ENCODE data around the gene SNRNP35. TPM values are rescaled to one million over a fixed set of nuclear protein-coding genes. Genes with fewer than 3 reads are reported as not detected.

Gene SNRNP35
- total RNA-seq, 2 donors from 2014 or later, result 17.4 to 23.2 TPM

DNA sequence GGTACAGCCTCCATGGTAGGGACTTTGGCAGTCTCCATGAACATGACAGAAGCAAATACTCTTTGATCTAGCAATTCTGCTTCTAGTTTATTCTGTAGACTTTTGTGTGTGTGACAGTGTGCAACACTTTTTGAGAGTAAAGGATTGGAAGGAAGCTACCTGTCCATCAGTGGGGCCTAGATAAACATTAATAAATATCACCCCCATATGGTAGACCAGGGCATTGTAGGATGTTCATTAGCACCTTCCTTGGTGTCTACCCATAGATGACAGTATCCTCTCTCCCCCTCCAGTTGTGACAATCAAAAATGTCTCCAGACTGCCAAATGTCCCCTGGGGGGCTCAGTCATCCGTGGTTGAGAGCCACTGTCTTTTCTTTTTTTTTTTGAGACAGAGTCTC lies 10.8 kb downstream of the SNRNP35 start:
- Histone ChIP-seq H3K9ac (ENCODE audit: low read depth in 2 of 2, low read length in 2 of 2) (no peak overlapping the region), H3K27me3 (no peaks in the 10 kb centered on the region), H3K9me3 (no peaks in the 10 kb centered on the region), H3K4me3 (no peak overlapping the region), H3K27ac (no peak overlapping the region), H3K36me3 (no peaks in the 10 kb centered on the region), H3K4me1 (no peaks in the 10 kb centered on the region)
- intact Hi-C loops (cut with DNase I), result no loop called here
- DNase-seq, result no peak
- TF ChIP-seq, protein P1, sequence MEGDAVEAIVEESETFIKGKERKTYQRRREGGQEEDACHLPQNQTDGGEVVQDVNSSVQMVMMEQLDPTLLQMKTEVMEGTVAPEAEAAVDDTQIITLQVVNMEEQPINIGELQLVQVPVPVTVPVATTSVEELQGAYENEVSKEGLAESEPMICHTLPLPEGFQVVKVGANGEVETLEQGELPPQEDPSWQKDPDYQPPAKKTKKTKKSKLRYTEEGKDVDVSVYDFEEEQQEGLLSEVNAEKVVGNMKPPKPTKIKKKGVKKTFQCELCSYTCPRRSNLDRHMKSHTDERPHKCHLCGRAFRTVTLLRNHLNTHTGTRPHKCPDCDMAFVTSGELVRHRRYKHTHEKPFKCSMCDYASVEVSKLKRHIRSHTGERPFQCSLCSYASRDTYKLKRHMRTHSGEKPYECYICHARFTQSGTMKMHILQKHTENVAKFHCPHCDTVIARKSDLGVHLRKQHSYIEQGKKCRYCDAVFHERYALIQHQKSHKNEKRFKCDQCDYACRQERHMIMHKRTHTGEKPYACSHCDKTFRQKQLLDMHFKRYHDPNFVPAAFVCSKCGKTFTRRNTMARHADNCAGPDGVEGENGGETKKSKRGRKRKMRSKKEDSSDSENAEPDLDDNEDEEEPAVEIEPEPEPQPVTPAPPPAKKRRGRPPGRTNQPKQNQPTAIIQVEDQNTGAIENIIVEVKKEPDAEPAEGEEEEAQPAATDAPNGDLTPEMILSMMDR (IDR thresholded peaks at IDR 0.05), result no peak

- no peak for DNase-seq
- TF ChIP-seq, protein P1 (IDR thresholded peaks at IDR 0.05), result no peak
- no peak overlapping the region for H3K9ac ChIP-seq (ENCODE audit: low read depth in 2 of 2, low read length in 2 of 2)
- H3K4me3 ChIP-seq, result no peak overlapping the region
- intact Hi-C loops (cut with DNase I), result no loop called here
- H3K27ac ChIP-seq, result no peak overlapping the region
- H3K27me3 ChIP-seq, result no peaks in the 10 kb centered on the region
- no peaks in the 10 kb centered on the region for H3K4me1 ChIP-seq
- no peaks in the 10 kb centered on the region for H3K36me3 ChIP-seq
- no peaks in the 10 kb centered on the region for H3K9me3 ChIP-seq
Observed at GRCh38 chr12:123469978-123470377, 12.0 kb downstream of the SNRNP35 start.

GRCh38 chr12:123471374-123472068 lies 13.6 kb downstream of the SNRNP35 start:
- H3K4me3 ChIP-seq, result no peak overlapping the region
- H3K9me3 ChIP-seq, result no peaks in the 10 kb centered on the region
- no peaks in the 10 kb centered on the region for H3K36me3 ChIP-seq
- no peak overlapping the region for H3K9ac ChIP-seq (ENCODE audit: low read depth in 2 of 2, low read length in 2 of 2)
- H3K27me3 ChIP-seq, result no peaks in the 10 kb centered on the region
- no peaks in the 10 kb centered on the region for H3K4me1 ChIP-seq
- TF ChIP-seq, protein P1 (IDR thresholded peaks at IDR 0.05), result no peak
- DNase-seq, result no peak
- no peak overlapping the region for H3K27ac ChIP-seq
- intact Hi-C loops (cut with DNase I), result no loop called here

DNA sequence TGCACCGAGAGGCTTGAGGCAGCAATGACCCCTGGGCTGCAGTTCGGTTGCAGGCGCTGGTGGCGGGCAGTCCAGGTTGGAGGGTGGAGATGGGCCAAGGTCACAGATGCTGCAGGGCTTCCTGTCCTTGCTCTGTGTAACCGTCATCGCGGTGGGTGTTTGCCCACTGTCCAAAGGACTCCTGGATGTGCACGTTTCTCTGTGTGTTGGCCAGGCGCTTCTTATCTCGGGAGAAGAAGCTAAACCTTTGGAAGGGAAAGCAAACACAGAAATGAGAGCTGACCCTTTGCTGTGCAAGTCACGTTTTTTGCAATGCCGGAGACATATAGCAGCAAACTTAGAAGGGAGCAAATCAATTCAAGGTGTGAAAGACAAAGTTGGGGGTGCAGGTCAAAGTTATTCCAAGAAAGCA lies 14.5 kb downstream of the SNRNP35 start:
- no peak overlapping the region for H3K4me3 ChIP-seq
- no peak overlapping the region for H3K27ac ChIP-seq
- intact Hi-C loops (cut with DNase I), result no loop called here
- H3K36me3 ChIP-seq, result no peaks in the 10 kb centered on the region
- TF ChIP-seq, protein P1 (IDR thresholded peaks at IDR 0.05), result no peak
- no peaks in the 10 kb centered on the region for H3K4me1 ChIP-seq
- no peaks in the 10 kb centered on the region for H3K9me3 ChIP-seq
- H3K9ac ChIP-seq (ENCODE audit: low read depth in 2 of 2, low read length in 2 of 2), result no peak overlapping the region
- DNase-seq, result no peak
- H3K27me3 ChIP-seq, result no peaks in the 10 kb centered on the region

DNA sequence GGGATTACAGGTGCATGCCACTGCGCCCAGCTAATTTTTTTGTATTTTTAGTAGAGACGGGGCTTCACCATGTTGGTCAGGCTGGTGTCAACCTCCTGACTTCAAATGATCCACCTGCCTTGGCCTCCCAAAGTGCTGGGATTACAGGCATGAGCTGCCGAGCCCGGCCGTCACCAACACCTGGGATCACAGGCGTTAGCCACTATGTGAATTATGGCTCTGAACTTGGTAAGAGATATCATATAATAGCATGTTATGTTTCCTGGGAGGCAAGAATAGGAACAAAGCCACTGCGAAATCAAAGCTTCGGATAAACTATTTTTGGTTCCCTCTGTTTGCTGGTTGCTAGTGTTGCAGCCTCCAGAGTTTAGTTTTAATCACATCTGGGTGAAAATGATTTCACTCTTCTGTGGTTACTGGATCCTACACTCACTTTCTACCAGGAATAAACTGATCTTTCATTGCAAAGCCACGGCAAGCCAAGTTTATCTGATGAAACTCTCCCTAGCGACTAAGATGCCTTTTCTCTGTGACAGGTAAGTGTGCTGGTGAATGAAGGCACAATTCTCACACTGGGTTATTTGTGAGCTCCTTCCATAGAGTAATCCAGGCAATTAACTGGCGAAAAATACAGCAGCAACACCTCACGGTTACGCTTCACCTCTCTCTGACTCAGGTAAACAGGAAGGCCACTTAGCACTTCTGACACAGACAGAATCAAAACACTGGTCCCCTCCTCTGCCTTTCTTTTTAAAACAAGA lies 16.7 kb downstream of the SNRNP35 start:
- Histone ChIP-seq H3K36me3 (no peaks in the 10 kb centered on the region), H3K4me1 (no peaks in the 10 kb centered on the region), H3K9ac (ENCODE audit: low read depth in 2 of 2, low read length in 2 of 2) (no peak overlapping the region), H3K27me3 (no peaks in the 10 kb centered on the region), H3K27ac (no peak overlapping the region), H3K9me3 (no peaks in the 10 kb centered on the region), H3K4me3 (no peak overlapping the region)
- no peak for DNase-seq
- intact Hi-C loops (cut with DNase I), result no loop called here
- TF ChIP-seq, protein P1 (IDR thresholded peaks at IDR 0.05), result no peak

Data from colonic mucosa (tissue), 4 donors.